Measurements from ENCODE around the gene ASB1.

The ASB1 gene, protein sequence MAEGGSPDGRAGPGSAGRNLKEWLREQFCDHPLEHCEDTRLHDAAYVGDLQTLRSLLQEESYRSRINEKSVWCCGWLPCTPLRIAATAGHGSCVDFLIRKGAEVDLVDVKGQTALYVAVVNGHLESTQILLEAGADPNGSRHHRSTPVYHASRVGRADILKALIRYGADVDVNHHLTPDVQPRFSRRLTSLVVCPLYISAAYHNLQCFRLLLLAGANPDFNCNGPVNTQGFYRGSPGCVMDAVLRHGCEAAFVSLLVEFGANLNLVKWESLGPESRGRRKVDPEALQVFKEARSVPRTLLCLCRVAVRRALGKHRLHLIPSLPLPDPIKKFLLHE

DNA sequence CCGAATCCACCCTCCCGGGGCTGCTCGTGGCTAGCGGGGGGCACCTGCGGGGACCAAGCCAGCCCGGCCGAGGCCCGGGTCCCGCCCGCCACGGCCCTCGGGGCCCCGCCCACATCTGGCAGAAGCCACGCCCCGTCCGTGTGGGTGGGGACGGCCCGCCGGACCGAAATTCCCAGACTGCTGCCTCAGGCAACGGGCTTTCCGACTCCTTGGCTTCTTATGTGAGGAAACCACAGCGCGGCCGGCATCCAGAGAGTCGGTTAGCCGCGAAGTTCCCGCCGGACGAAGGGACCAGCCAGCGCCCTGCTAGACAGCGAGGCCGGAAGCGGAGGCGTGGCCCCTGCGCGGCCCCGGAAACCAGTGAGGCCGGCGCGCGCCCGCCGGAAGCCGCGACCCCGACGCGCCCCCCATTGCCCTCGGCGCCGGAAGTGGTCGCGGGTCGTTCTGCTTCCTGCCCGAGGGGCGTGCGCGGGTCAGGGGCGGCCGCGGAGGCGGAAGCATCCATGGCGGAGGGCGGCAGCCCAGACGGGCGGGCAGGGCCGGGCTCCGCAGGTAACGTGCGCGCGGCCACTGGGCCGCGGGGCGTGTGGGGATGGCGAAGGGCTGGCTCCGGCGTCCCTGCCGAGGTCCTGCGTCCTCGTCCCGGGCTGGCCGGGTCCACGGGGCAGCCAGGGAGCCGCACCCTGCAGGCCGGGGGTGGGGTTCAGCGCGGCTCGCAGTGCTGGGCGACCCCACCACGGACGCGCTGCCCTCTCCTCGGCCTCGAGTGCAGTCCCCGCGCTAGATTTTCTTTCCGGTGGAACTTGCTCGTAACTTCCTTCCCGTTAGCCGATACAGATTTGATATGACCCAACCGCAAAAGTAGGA, at the start of gene ASB1:
Gene ASB1 (plus strand): TSS at position 360 of the 867 bp plus-strand sequence. CDS start 144 bp downstream, at position 504.
- DNase-seq: peak; percentile 75

DNA sequence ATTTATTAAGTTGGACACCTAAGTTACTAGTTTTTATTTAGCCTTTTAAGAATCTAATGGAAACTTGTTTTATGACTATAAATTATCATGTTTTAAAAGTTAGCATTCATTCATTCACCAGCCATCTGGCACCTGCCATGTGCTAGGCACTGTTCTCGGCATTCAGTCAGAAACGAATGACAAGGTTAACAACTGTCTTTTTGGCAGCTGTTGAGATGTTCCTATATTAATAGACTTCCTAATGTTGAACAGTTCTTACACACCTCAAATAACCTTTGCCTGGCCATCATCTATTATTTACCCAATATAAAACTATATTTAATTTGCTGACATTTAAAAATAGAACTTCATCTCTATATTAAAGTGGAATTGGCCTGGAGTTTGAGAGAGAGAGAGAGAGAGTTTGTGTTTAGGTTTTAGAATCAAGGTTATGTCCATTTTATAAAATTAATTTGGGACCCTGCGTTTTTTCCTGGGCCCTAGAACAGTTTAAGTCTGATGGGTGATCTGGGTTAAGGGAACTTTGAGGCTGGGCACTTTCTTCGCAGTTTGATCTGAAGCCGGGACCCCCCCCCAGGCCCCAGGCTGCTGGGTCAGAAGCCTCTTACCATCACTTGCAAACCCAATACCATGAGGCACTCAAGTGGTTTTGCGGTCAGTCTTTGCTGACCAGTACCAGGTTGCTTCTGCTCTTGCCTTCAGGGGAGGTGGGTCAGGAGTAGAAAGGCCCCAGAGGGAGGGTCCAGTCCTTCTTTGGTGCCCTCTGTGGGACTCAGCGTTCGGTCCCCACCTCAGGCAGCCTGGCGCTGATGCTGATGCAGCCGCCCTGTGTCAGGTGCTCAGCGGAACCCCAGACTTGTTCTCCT, 48.3 kb upstream of the ASB1 start:
- DNase-seq: peak; percentile 7

DNA sequence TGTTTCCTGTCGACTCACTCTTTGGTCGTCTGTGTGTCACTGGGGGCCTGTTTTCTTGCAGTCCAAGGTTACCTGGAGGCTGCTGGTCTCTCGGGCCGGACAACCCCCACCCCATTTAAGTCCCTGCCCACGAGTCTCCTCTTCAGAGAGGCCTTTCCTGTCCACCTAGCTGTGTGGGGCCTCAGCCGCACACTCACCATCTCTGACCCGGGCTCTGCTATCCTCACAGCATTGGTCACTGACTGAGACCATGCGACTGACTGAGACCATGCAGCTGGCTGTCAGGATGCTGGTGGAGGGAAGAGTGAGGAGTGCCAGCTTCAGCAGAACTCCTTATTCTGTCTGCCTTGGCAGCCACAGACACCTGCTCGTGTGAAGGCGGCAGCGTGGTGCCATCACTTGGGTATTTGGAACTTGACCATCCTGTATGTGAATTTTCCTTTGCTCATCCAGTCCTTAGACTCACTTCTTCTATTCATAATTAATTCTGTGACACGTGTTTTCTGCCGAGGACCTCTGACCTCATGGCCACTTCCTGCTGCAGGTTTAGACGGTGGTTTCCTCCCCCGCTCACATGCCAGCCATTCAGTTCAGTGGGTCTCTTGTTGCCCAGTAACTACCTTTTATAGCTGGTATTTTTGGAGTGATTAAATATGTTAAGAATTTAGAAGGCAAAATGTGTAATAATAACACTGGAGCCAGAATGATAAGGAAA, 47.5 kb upstream of the ASB1 start:
- DNase-seq: no peak

DNA sequence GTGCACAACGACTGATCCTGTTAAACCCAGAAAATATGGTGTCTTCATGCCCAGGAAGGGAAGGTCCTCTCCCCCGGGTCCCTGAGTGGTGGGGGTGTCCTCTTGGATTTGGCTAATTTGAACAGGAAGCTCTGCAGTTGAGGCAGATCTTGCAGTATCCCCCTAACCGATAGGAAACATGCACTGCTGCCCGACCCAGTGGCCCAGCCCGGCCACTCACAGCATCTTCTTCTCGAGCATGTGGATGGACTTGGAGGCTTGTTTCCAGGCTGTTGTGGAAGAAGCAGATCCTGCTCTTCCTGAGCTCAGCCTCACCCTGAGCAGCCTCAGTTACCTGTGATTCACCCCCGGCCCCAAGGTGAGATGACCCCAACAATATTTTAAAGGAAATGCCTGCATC, 46.4 kb upstream of the ASB1 start:
- DNase-seq: no peak

DNA sequence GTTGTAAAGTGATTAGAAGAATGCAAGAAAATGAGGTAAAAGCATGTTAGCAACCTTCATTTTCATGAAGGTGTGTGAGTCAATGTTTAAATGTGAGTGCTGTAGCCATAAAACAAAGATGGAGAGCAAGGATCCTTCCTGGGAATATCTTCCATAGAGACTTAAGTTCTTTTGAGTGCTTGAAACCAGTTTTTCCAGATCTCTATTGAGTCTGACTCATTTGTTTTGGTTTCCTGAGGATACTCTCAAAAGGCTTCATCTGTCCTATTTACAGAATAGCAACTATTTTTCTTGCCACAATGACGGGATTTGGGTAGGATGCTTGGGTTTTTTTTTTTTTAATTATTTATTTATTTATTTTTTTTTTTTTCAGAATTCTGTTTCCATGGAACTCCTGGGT, 45.9 kb upstream of the ASB1 start:
- DNase-seq: no peak

DNA sequence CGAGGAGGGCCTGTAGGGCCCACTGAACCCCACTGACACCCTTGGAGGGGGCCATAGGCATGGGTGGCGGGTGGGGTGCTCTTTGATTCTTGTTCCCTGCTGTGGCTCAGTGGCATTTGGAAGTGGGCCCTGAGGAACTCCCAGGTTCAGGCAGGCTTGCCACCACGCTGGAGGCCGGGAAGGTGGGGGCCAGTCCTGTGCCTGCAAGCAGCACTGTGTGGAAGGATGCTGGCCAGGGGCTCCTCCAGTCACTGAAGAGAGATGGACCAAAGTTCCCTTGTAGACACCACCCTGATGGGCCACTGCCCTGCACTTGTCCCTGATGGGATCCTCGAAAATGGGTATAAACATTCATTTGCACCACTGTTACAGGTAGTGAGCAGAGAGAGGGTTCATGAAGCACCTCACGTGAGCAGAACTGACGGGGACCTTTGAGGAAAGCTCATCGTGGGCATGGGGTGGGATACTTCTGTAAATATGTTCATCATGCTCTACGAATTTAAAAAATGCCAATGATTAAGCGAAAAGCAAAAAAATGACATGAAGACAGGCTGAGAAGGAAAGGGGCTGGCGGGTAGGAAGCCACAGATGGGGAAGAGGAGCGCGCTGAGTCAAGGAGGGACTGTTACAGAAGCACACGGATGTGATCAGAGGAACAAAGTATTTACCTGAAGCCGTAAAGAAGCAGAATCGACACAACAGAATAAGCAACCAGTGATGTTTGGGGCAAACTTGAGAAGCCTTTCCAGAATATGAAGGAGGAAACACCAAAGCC, 45.2 kb upstream of the ASB1 start:
- DNase-seq: no peak

DNA sequence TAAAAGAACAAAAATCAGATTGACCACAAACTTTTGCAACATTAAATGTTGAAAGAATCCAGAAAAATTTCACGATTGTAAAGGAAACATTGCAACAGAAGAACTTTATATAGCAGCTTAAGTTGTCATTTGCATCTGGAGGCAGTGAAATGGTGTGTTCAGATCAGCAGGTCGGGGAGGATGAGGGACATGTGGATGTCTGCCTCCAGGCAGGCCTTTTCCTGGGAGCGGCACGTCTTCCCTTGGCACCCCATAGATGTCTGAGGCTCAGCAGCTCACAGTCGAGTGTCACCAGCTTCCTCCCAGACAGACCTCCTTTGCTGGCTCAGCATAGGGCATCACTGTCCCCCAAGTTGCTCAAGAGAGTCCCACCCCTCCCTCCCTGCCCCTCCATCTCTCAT, 44.3 kb upstream of the ASB1 start:
- DNase-seq: no peak

DNA sequence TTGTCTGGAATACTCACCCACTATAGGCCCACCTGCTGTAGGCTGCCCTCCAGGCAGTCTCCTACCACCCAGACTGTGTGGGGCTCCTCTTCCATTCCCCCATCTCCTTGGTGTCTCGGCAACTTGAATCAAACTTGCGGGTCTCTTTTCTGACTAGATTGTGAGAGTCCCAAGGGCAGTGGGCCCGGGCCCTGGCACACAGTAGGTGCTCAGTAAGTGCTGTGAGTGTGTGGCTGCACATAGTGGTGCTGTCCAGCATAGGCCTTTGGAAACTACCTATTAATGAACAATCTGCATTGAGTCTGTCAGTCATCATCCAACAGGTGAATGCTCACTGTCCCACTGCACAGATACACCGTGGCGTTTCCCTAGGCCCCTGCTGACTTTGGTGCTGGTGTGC, 43.6 kb upstream of the ASB1 start:
- no peak for DNase-seq

DNA sequence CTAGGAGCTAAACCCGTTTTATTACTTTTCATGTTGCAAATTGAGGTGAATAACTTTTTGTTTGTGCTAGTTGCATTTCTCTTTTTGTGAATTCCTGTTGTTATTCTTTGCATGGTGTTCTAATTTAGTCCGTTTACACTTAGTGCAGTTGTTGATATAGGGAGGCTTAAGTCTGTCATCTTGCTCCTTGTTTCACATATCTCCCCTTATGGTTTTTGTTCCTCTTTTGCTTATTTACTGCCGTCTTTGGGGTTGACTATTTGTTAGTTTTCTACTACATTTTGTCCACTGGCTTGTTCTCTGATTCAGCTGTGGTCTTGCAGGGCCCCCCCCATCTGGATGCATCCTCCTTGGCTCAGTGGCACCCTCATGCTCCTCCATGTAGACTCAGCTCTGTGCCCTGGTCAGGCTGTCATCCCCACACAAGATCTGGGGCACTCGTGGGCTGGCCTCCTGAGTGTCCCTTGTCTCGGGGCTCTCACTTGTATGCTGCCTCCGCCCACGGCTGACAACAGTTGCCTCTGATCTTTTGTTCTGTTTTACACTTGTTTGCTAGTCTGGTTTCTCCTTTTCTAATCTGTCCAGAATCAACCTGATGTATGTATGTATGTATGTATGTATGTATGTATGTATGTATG, 42.9 kb upstream of the ASB1 start:
- DNase-seq: no peak

DNA sequence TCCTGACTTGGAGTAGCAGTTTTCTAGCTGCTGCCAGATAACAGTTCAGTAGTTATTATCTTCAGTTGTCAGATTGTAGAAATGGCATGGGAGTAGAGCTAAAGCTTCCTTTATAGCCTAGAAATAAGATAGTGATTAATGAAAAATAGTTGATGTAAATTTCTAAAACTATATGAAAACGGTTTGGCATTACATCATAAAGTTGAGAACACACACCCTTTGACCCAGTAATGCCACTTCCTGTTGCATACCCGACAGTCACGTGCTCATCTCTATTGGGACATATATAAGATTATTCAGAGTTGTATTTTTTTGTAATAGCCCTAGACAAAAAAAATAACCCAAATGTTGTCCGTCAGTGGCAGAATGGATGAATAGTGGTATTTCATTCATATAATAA, 39.4 kb upstream of the ASB1 start:
- DNase-seq: no peak

DNA sequence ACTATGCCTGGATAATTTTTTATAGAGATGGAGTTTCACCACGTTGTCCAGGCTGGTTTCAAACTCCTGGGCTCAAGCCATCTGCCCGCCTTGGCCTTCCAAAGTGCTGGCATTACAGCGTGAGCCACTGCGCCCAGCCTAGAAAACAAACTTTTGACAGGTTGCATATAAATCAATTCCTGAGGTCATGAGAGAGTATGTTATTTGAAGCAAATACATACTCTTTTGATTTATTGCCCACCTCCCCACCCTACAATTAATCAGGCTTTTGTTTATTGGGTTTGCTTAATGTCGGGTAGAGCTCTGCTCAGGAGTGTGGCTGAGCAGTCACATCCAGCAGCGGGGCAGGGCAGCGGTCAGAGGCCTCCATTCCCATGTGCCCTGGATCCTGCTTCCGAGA, 37.9 kb upstream of the ASB1 start:
- no peak for DNase-seq

DNA sequence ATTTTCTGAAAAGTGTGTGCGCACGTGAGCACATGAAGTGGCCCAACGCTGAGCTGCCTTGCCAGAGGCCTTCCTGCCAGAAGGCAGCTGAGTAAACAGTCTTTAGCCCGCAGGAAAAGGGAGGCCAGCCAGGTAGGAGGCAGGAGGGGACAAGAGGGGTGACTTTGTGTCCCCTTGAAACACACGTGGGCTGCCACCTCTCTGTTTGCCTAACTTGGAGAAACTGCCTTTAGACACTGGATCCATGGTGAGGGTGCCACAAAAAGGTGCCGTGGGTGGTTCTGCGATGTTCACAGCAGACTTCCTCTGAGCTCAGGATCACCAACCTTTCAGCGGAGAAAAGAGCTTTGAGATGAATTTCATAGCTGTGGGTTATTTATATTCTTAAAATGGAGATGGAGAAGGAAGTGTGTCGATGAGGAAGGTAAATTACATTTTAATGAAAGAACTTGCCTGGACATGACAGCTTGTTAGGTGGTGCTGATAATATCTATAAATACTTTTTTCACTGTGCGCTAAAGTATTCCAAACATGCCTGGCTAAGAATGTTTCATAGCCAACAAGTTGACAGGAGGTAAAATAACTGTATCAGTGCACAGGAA, 36.6 kb upstream of the ASB1 start:
- peak; percentile 87 for DNase-seq

DNA sequence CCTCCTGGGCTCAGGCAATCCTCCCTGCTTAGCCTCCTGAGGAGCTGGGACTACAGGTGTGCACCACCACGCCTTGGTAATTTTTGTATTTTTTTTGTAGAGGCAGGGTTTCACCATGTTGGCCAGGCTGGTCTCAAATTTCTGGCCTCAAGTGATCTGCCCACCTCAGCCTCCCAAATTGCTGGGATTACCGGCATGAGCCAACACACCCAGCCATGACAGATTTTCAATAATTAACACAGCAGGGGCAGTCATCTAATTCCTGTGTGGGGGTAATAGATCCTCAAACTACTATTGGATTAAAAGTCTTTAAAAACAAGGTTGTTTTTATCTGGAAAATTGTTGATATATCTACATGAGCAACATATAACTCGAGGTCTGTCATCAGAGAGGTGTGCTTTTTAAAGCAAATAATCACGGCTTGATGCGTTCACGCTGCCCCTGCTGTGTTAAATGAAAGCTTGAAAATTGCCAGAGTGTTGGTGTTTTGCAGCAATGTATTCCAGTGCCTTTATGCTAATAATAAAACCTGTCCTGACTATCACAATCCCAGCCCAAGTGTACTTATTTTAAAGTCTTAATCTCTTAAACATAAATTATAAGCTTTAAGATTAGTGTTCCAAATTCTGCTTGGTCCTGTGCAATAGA, 35.6 kb upstream of the ASB1 start:
- DNase-seq: no peak

DNA sequence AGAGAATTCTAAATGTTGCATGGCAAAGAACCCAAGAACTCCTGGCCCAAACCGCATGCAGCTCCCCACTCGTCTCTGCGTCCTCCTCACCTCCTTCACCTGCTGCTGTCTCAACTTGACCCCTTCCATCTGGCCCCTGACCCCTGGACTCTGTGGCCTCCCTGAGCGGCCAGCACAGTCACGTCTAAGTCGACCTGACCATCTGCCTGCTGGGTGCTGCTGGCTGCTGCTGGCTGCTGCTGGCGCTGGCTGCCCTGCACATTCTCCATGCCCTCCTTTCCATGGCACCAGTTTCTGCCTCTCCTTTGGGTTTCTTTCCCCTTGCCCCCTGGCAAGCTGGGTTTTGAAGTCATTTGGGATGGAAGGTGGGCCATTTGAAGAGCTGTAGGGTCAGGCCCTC, 30.1 kb upstream of the ASB1 start:
- no peak for DNase-seq

DNA sequence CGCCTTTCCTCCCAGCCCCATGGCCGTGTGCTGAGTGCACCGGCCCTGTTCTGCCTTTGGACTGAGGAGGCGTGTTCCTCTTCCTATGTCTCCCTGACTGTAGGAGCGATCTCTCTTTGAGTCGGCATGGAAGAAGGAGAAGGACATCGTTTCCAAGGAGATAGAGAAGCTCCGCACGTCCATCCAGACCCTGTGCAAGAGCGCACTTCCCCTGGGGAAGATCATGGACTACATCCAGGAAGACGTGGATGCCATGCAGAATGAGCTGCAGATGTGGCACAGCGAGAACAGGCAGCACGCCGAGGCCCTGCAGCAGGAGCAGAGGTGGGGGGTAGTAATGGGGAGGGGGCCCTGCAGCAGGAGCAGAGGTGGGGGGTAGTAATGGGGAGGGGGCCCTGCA, 29.4 kb upstream of the ASB1 start:
- no peak for DNase-seq

DNA sequence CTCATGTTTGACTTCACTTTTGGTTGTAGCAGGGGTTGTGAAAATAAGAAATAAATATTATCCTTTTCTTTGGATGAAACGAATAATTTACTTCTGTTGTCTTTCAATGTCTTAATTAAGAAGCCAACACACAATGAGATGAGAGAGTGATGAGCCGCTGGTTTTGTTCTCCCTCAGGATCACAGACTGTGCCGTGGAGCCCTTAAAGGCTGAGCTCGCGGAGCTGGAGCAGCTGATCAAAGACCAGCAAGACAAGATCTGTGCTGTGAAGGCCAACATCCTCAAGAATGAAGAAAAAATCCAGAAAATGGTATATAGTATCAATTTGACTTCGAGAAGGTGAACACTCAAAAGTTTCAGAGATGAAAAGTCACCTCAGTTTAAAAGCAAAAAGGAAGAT, 28.1 kb upstream of the ASB1 start:
- no peak for DNase-seq

DNA sequence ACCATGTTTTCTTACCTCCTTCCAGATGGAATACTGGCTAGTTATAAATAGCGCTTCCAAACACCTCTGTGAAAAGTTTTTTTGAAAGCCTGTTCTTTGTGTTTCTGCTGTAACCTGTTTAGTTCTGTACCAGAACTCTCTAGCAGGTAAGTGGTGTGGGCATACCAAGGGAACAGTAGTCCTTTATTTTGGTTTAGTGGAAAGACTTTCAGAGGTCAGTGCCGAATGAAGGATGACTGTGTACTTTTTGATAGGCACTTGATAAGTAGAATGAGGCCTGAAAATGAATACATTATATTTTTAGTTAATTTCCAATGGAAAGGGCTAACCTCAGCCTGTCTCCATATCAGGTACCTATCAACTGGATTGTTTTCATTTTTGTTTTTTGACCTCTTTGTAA, 27.6 kb upstream of the ASB1 start:
- no peak for DNase-seq

DNA sequence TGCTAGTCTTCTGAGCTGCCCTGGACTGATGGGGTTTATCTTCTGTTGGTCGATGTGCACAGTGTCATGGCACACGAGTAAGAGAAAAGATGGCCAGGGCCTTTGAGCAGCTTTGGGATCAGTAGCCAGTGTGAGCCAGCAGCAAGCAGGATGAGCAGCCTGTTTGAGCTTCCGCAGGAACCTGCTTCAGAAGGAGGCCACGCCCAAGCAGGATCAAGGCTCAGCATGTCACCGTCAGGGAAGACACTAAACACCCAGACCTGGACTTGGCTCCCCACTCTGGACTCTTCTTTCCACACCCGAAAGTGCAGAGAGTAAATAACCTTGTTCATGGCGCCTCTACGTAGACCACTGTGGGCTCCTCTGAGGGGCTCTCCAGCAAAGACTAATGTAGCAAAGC, 25.2 kb upstream of the ASB1 start:
- no peak for DNase-seq

DNA sequence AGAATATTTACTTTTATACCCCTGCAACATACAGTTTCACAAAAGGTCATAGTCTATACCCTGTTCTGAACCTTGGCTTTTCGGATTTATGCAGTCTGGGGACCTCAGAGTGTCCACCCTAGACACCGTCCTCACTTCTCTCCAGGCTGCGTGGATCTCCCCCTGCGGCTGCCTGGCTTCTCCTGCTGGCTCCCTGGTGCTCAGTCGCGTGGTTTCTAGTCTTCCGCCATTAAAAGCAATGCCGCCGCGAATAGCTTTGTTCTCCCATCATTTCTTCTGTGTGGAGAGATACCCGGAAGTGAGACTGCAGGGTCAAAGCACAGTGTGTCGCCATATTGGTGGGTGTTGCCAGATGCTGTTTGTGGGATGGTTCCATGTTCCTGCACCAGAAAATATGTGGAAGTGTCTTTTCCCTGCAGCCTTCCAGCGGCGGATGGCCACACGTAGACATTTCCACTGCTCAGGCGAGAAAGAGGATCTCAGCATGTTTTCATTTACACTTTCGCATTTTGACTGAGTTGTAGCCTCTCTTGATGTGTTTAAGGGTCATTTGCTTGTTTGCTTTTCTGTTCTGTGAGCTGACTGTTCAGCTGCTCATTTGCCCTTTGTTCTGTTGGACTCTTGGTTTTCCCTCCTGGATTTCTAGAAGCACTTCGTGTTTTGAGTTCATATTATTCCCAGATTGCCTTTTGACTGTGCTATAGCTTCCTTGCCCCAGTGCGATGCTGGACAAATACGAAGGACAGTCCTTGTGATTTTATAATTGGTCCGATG, 22.9 kb upstream of the ASB1 start:
- peak; percentile 68 for DNase-seq

Data from NCI-H774 (cell line).